PC-9 (cell line): ENCODE data around the gene C19orf12. TPM values are rescaled to one million over a fixed set of nuclear protein-coding genes. Genes with fewer than 3 reads are reported as not detected.

ENCODE experiments used
- Bru-seq: library from RNA; stranded (reverse); fragments of 400-500 nt; gene quantifications from one replicate; lab custom pipeline; 2021; lab: Mats Ljungman, UMichigan
- BruChase-seq, 2 experiments: library from RNA; stranded (reverse); fragments of 400-500 nt; gene quantifications; one replicate each; lab custom pipeline; 2021; lab: Mats Ljungman, UMichigan
- BruUV-seq: library from RNA; stranded (reverse); fragments of 400-500 nt; replicated peaks from 2 replicates; lab custom pipeline; 2021; lab: Mats Ljungman, UMichigan
- CTCF ChIA-PET: fragments of 300-600 bp; sonication (Branson Sonifier 250); formaldehyde crosslinking; loops from one replicate; lab custom pipeline; 2022; ENCODE audit warnings: antibody characterized with exemption; lab: Charles Lee
- POLR2A ChIA-PET: fragments of 300-600 bp; sonication (Branson Sonifier 250); formaldehyde crosslinking; loops from one replicate; lab custom pipeline; 2022; ENCODE audit warnings: antibody characterized with exemption; ENCODE audit not compliant: unreplicated experiment; lab: Charles Lee
- DNase-seq, 2 experiments: peaks; one replicate each; pipeline versions ENCODE4 v3.0.0 to v3.0.0-alpha.2; 2015 to 2022; ENCODE audit warnings: mixed read lengths in 1 of 2
- H2AFZ ChIP-seq: fragments of 200-600 bp; sonication (generic); 2 replicates; pipeline ENCODE4 v1.8.1; 2017; ENCODE audit warnings: antibody characterized with exemption
- H3F3A ChIP-seq: fragments of 200-600 bp; sonication (generic); 2 replicates; pipeline ENCODE4 v1.8.1; 2017; ENCODE audit warnings: antibody characterized with exemption, mild to moderate bottlenecking, low read depth; ENCODE audit not compliant: insufficient read depth
- H3K27ac ChIP-seq: fragments of 200-600 bp; sonication (generic); 2 replicates; pipeline ENCODE4 v1.6.1; 2016; ENCODE audit warnings: mixed run types
- H3K27me3 ChIP-seq: fragments of 200-600 bp; sonication (generic); 2 replicates; pipeline ENCODE4 v1.6.1; 2016; ENCODE audit warnings: low read depth, mixed run types; ENCODE audit not compliant: insufficient read depth
- H3K36me3 ChIP-seq: fragments of 200-600 bp; sonication (generic); 2 replicates; pipeline ENCODE4 v1.6.1; 2016; ENCODE audit warnings: low read depth, mixed run types
- H3K4me1 ChIP-seq: fragments of 200-600 bp; sonication (generic); replicated peaks from 2 replicates; pipeline ENCODE4 v1.6.1; 2016; ENCODE audit warnings: mixed run types; ENCODE audit not compliant: insufficient read depth
- H3K4me2 ChIP-seq: fragments of 200-600 bp; sonication (generic); 2 replicates; pipeline ENCODE4 v1.6.1; 2017; ENCODE audit warnings: mixed run types
- H3K4me3 ChIP-seq: fragments of 200-600 bp; sonication (generic); 2 replicates; pipeline ENCODE4 v1.6.1; 2016; ENCODE audit warnings: mixed run types
- H3K79me2 ChIP-seq: fragments of 200-600 bp; sonication (generic); 2 replicates; pipeline ENCODE4 v1.6.1; 2017; ENCODE audit warnings: low read depth, mixed run types
- H3K9me2 ChIP-seq: fragments of 200-600 bp; sonication (generic); 2 replicates; pipeline ENCODE4 v1.8.1; 2017; ENCODE audit warnings: mild to moderate bottlenecking; ENCODE audit not compliant: insufficient read depth
- H3K9me3 ChIP-seq: fragments of 200-600 bp; sonication (generic); 2 replicates; pipeline ENCODE4 v1.8.1; 2016; ENCODE audit warnings: low read depth; ENCODE audit not compliant: insufficient read depth
- H4K20me1 ChIP-seq: fragments of 200-600 bp; sonication (generic); 2 replicates; pipeline ENCODE4 v1.8.1; 2017; ENCODE audit not compliant: insufficient read depth
- EZH2 ChIP-seq: fragments of 200-600 bp; sonication (generic); IDR thresholded peaks from 2 replicates; pipeline ENCODE4 v1.8.0; 2017; ENCODE audit warnings: antibody characterized with exemption, low read depth
- intact Hi-C: fragments of 100-400 bp; cut with micrococcal nuclease; formaldehyde crosslinking; loops from one replicate; pipeline ENCODE4 v1.10.0; 2022; ENCODE audit not compliant: unreplicated experiment
- long read RNA-seq: library from polyadenylated mRNA; stranded (forward); transcript quantifications from one replicate; pipeline ENCODE4 v2.0.0, GENCODE V29; 2022
- total RNA-seq: library from RNA; stranded (reverse); gene quantifications from 2 replicates; pipeline ENCODE4 v1.2.3, GENCODE V29; 2021
- TF ChIP-seq, protein P1 (sequence below): fragments of 200-600 bp; sonication (generic); conservative IDR thresholded peaks from 2 replicates; pipeline ENCODE4 v1.6.1; 2017; ENCODE audit warnings: mixed run types, antibody characterized with exemption, mild to moderate bottlenecking, moderate library complexity

C19orf12 gene
- total RNA-seq (14.8 and 15.4 TPM in 2 replicates), Bru-seq, nascent RNA (percentile 55 among the genes with signal in this experiment), BruChase-seq, experiment 1, labeled RNA remaining after a 2-hour chase (percentile 67 among the genes with signal in this experiment), BruChase-seq, experiment 2, labeled RNA remaining after a 6-hour chase (percentile 67 among the genes with signal in this experiment)
- long read RNA-seq, full-length matches to known transcripts = 27 of 28 reads
- long read RNA-seq, partial matches to known transcripts = 0 of 28 reads
- long read RNA-seq, other reads (novel, unspliced or antisense) = 1 of 28 reads

DNA sequence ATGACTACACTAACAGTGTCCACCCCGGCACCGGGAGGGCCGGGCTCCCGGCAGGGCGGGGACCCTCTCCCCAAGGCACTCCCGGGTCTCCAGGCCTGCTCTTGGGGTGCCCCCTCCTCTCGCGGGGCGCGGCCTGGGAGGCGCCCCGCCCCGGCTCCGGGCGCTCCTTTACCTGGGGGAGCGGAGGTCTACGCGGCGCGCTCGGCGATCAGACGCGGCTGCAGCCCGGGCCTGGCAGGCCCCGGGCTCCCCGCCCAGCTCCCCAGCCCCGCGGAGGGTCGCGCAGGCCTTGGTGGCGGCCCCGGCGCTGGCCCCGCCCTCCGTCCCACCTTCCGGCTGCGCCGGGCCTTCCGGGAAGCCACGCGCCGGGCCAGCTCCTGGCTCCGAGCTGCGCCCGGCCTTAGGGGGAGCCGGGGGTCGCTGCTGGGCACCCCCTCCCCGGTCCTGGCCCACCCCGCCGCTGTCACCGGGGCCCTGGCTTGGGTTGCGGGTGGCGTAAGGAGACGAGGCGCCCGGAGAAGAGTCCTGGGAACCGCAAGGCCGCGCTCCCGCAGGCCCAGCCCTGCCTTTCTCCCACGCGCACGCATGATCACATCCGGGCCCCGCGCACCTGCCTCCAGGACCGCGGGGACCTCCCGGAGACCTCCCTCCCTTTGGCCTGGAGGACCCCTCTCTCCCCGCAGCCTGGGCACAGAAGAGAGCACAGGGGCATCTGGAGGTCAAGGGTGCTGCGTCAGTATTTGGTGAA, at the start of gene C19orf12:
Gene C19orf12 (minus strand): TSS at position 309 of the 748 bp plus-strand sequence. CDS start 6,848 bp downstream, outside the sequence.
- peak in 1 of 2 experiments; percentile 62 for DNase-seq
- H3K79me2 ChIP-seq = peaks cover 11% of the 10 kb centered on the region
- H3K27ac ChIP-seq = peak within 1 kb of the TSS; percentile 66
- ChIA-PET CTCF (interaction anchor here (1.7 kb wide), 1 partner anchor 108 kb away, joined by 14 read pairs; the partner anchor contains the start of gene POP4), POLR2A (interaction anchor here (0.6 kb wide), 1 partner anchor 161 kb away, joined by 4 read pairs; no protein-coding TSS in a partner anchor)
- no peaks in the 10 kb centered on the region for H3K9me2 ChIP-seq
- peak within 1 kb of the TSS; percentile 83 for H3K4me2 ChIP-seq
- intact Hi-C loops = loop anchor here (5.0 kb wide), 1 partner anchor 248 kb away; no protein-coding TSS in a partner anchor
- H3K36me3 ChIP-seq = no peaks in the 10 kb centered on the region
- H3K4me3 ChIP-seq = peak within 1 kb of the TSS; percentile 92
- H4K20me1 ChIP-seq = no peaks in the 10 kb centered on the region
- H3F3A ChIP-seq = peaks cover 9% of the 10 kb centered on the region; the same call in 1 of the 2 replicates
- H3K27me3 ChIP-seq = no peaks in the 10 kb centered on the region
- TF ChIP-seq EZH2 = no peak
- TF ChIP-seq, protein P1, sequence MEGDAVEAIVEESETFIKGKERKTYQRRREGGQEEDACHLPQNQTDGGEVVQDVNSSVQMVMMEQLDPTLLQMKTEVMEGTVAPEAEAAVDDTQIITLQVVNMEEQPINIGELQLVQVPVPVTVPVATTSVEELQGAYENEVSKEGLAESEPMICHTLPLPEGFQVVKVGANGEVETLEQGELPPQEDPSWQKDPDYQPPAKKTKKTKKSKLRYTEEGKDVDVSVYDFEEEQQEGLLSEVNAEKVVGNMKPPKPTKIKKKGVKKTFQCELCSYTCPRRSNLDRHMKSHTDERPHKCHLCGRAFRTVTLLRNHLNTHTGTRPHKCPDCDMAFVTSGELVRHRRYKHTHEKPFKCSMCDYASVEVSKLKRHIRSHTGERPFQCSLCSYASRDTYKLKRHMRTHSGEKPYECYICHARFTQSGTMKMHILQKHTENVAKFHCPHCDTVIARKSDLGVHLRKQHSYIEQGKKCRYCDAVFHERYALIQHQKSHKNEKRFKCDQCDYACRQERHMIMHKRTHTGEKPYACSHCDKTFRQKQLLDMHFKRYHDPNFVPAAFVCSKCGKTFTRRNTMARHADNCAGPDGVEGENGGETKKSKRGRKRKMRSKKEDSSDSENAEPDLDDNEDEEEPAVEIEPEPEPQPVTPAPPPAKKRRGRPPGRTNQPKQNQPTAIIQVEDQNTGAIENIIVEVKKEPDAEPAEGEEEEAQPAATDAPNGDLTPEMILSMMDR = no peak
- H3K9me3 ChIP-seq = no peaks in the 10 kb centered on the region
- peaks cover 7% of the 10 kb centered on the region for H3K4me1 ChIP-seq
- peak within 1 kb of the TSS; percentile 94 for H2AFZ ChIP-seq
- BruUV-seq = no TSS peak

DNA sequence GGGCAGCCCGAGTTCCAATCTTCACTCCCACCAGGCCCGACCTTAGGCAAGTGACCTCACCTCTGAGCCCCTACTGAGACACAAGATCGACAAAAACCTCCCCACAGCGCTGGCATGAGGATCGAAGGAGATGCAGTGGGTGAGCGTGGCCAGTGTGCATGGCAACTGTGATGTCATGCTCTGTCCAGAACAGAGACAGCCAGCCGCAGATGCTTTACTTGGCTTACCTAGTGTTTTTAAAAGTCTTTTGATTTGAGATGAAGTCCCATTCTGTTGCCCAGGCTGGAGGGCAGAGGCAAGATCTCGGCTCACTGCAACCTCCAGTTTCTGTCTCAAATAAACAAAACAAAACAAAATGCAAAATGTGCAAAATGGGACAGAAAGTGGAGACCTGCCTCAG, 49.3 kb upstream of the C19orf12 start:
- POLR2A ChIA-PET = no interaction called here

DNA sequence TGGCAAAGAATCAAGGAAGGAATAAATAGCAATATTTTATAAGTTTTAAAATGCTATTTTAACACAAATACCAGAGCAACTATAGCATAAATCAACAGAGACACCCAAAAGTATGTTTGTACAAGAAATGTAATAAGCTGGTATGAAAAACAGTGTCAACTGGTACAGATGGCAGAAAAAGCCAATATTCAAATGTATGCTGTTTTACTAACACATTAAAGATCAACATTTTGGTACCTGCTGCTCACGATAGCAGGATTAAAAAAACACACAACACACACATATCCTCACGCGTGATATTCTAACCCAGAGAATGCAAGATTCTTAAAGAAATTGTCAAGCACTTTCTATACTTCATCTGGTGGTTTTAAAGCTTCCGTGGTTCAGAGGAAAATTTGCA, 48.1 kb upstream of the C19orf12 start:
- no TSS peak for BruUV-seq
- Histone ChIP-seq H3K27ac (no peak overlapping the region), H3K79me2 (no peaks in the 10 kb centered on the region), H2AFZ (no peak overlapping the region), H3K27me3 (peaks cover 23% of the 10 kb centered on the region), H3K9me3 (no peaks in the 10 kb centered on the region), H3K4me3 (no peak overlapping the region), H3K4me1 (no peaks in the 10 kb centered on the region), H3K36me3 (no peaks in the 10 kb centered on the region), H4K20me1 (no peaks in the 10 kb centered on the region), H3F3A (peaks cover 3% of the 10 kb centered on the region; the same call in 1 of the 2 replicates), H3K9me2 (no peaks in the 10 kb centered on the region), H3K4me2 (no peak overlapping the region)
- CTCF ChIA-PET = no interaction called here
- TF ChIP-seq EZH2 = no peak
- TF ChIP-seq, protein P1 = no peak
- DNase-seq = no peak
- POLR2A ChIA-PET = no interaction called here
- intact Hi-C loops = loop anchor here (5.0 kb wide), 1 partner anchor 84 kb away; no protein-coding TSS in a partner anchor

More for the DNA sequence above, 49.3 kb upstream of the C19orf12 start:
- Histone ChIP-seq H3K4me3 (no peak overlapping the region), H3K36me3 (no peaks in the 10 kb centered on the region), H3K27me3 (peaks cover 23% of the 10 kb centered on the region), H3K9me2 (no peaks in the 10 kb centered on the region), H3K4me2 (no peak overlapping the region), H3K4me1 (no peaks in the 10 kb centered on the region), H3F3A (peaks cover 3% of the 10 kb centered on the region; the same call in 1 of the 2 replicates), H3K9me3 (no peaks in the 10 kb centered on the region), H3K79me2 (no peaks in the 10 kb centered on the region), H3K27ac (no peak overlapping the region), H2AFZ (no peak overlapping the region), H4K20me1 (no peaks in the 10 kb centered on the region)
- DNase-seq = no peak
- TF ChIP-seq, protein P1 = no peak
- TF ChIP-seq EZH2 = no peak
- CTCF ChIA-PET = no interaction called here
- BruUV-seq = no TSS peak
- intact Hi-C loops = loop anchor here (5.0 kb wide), 1 partner anchor 83 kb away; no protein-coding TSS in a partner anchor
